Activated CD4-positive, alpha-beta T cell treated with anti-CD3 and anti-CD28 coated beads, Interleukin-2, amount 10 ng/mL, durations not matched to agents 7 days and 5 days (primary cell): ENCODE results near the gene FAS. TPM values are rescaled to one million over a fixed set of nuclear protein-coding genes. Genes with fewer than 3 reads are reported as not detected.

Experiments
- CTCF ChIA-PET: fragments of 350-600 bp; sonication (Branson Sonifier 250); formaldehyde crosslinking; loops from one replicate; lab custom pipeline; 2021; ENCODE audit warnings: antibody characterized with exemption; lab: Charles Lee
- POLR2A ChIA-PET: fragments of 350-600 bp; sonication (Branson Sonifier 250); formaldehyde crosslinking; loops from one replicate; lab custom pipeline; 2021; ENCODE audit warnings: antibody characterized with exemption; lab: Charles Lee
- DNase-seq: peaks from one replicate; pipeline ENCODE4 v3.0.0-alpha.2; 2020
- H3K27ac Mint-ChIP-seq: one replicate; pipeline ENCODE4 v1.8.0; 2021; ENCODE audit warnings: mild to moderate bottlenecking, moderate library complexity, mixed read lengths
- H3K27me3 Mint-ChIP-seq: one replicate; pipeline ENCODE4 v1.8.0; 2021; ENCODE audit warnings: mixed read lengths
- H3K36me3 Mint-ChIP-seq: one replicate; pipeline ENCODE4 v1.8.0; 2021; ENCODE audit warnings: low read depth, mixed read lengths
- H3K4me1 Mint-ChIP-seq: one replicate; pipeline ENCODE4 v1.8.0; 2021; ENCODE audit warnings: mixed read lengths
- H3K4me3 Mint-ChIP-seq: one replicate; pipeline ENCODE4 v1.8.0; 2021; ENCODE audit warnings: mild to moderate bottlenecking, moderate library complexity, mixed read lengths
- H3K9me3 Mint-ChIP-seq: one replicate; pipeline ENCODE4 v1.8.0; 2021; ENCODE audit warnings: mixed read lengths
- total RNA-seq, 2 experiments: library from RNA; stranded (reverse); gene quantifications; one replicate each; pipeline ENCODE4 v1.2.3, GENCODE V29; 2021

FAS gene
- total RNA-seq, 2 experiments from 2014 or later: 62.3 to 65.1 TPM

- ChIA-PET CTCF (interaction anchor here (0.7 to 1.9 kb wide), 4 partner anchors 12 to 188 kb away, joined by 3 to 4 read pairs (median 4); no protein-coding TSS in a partner anchor), POLR2A (interaction anchor here (0.6 kb wide), 1 partner anchor 250 kb away, joined by 3 read pairs; no protein-coding TSS in a partner anchor)
- peaks cover 35% of the 10 kb centered on the region for H3K36me3 Mint-ChIP-seq
Measured at GRCh38 chr10:89025453-89025852, 34.9 kb downstream of the FAS start.

GRCh38 chr10:89029181-89029580 lies 38.6 kb downstream of the FAS start:
- ChIA-PET CTCF (interaction anchor here (0.6 to 2.1 kb wide), 19 partner anchors 9 to 202 kb away, joined by 3 to 12 read pairs (median 4); partner anchors contain the start of gene CH25H), POLR2A (no interaction called here)
- no peaks in the 10 kb centered on the region for H3K9me3 Mint-ChIP-seq

More at GRCh38 chr10:89025453-89025852, 34.9 kb downstream of the FAS start:
- Mint-ChIP-seq H3K27me3 (no peaks in the 10 kb centered on the region), H3K9me3 (peaks cover 5% of the 10 kb centered on the region), H3K4me3 (no peak overlapping the region), H3K27ac (no peak overlapping the region), H3K4me1 (peaks cover 4% of the 10 kb centered on the region)
- DNase-seq: no peak

DNA sequence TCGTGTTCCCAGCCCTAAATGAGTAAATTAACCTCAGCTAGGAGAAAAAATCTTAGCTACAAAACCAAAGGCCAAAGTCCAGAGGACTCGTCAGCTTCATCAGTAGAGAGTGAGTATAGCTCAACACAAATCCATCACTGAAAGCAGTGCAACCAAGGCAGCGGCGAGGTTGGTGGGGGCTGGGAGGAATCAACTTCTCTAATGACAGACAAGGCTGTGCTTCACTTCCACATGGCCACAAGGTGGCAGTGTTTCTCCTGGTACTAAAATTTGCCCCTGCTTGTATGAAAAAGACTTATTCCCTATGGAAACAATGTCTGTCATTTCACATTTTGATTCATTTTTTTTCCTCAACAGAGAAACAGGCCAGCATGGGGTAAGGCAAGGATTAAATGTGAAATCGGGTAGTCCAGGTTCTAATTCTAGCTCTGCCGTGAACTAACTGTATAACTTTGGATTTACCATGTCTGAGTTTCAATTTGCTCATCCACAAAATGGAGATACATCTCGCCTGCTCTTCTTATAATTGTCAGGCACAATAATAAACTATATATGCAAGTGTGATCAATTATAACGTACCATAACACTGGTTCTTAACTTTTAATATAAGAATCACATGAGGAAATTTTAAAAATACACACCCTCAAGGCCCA lies 39.3 kb downstream of the FAS start:
- POLR2A ChIA-PET: interaction anchor here (0.6 kb wide), 1 partner anchor 82 kb away, joined by 8 read pairs; no protein-coding TSS in a partner anchor

More at GRCh38 chr10:89029181-89029580, 38.6 kb downstream of the FAS start:
- H3K36me3 Mint-ChIP-seq: peaks cover 12% of the 10 kb centered on the region
- no peak overlapping the region for H3K27ac Mint-ChIP-seq
- H3K4me1 Mint-ChIP-seq: peaks cover 16% of the 10 kb centered on the region
- no peaks in the 10 kb centered on the region for H3K27me3 Mint-ChIP-seq
- no peak for DNase-seq
- no peak overlapping the region for H3K4me3 Mint-ChIP-seq

DNA sequence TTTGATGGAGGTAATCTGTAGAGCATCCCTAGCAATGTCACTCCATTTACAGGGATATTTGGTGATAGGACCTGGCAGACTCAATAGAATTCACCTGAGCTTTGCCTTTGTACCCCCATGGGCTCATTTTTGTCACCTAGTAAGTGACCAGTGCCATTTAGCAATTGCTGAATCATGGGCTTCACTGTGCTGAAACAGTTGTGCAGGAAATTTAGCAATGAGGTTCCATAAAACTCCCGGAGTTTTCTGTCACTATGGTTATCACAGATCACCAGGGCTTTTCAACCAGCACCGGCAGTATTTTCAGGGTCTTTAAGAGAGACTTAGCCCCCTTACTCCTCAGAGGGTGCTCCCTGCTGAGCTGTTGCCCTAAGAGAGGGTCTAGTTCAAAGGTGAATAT lies 40.2 kb downstream of the FAS start:
- no peak for DNase-seq
- Mint-ChIP-seq H3K9me3 (no peaks in the 10 kb centered on the region), H3K27me3 (no peaks in the 10 kb centered on the region), H3K4me1 (peaks cover 16% of the 10 kb centered on the region), H3K36me3 (peaks cover 5% of the 10 kb centered on the region), H3K27ac (no peak overlapping the region), H3K4me3 (no peak overlapping the region)
- ChIA-PET CTCF (interaction anchor here (0.8 to 2.1 kb wide), 6 partner anchors 9 to 187 kb away, joined by 3 to 12 read pairs (median 10); partner anchors contain the start of gene CH25H), POLR2A (interaction anchor here (0.6 kb wide), 1 partner anchor 81 kb away, joined by 8 read pairs; no protein-coding TSS in a partner anchor)

More for the DNA sequence above, 39.3 kb downstream of the FAS start:
- Mint-ChIP-seq H3K4me3 (no peak overlapping the region), H3K27ac (no peak overlapping the region), H3K27me3 (no peaks in the 10 kb centered on the region), H3K9me3 (no peaks in the 10 kb centered on the region), H3K4me1 (peaks cover 16% of the 10 kb centered on the region), H3K36me3 (peaks cover 8% of the 10 kb centered on the region)
- DNase-seq: peak; percentile 81
- CTCF ChIA-PET: interaction anchor here (0.6 to 2.1 kb wide), 22 partner anchors 8 to 202 kb away, joined by 3 to 12 read pairs (median 4); partner anchors contain the start of gene CH25H

DNA sequence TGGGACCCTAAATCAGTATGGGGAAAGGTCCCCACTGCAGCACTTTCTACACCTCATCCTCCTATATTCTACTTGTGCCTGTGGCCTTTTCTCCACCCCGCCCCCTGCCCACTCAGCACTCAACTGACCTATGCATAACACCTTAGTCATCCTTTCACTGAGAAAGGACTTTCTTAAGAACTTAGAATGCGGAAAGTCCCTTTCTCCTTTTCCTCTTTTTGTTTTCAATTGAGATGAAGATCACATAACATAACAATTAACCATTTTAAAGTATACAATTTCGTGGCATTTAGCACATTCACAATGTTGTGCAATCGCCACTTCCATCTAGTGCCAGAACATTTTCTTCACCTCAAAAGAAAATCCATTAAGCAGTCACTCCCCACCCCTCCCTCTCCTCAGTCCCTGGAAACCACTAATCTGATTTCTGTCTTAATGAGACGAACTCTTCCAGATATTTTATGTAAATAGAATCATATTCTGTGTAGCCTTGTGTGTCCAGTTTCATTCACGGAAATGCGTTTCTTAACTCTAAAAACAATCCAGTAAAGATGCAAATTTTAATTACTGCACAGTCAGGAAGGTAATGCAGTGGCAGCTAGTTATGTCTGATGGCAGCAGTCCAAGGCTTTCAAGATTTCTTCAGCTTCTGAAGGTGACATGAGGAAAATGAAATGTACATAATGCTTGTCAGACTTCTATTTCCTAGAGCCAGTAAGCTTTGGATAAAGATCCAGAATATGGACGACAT lies 41.7 kb downstream of the FAS start:
- DNase-seq: no peak
- ChIA-PET POLR2A (no interaction called here), CTCF (interaction anchor here (1.5 kb wide), 1 partner anchor 44 kb away, joined by 4 read pairs; no protein-coding TSS in a partner anchor)
- Mint-ChIP-seq H3K36me3 (peaks cover 5% of the 10 kb centered on the region), H3K9me3 (no peaks in the 10 kb centered on the region), H3K27ac (no peak overlapping the region), H3K27me3 (no peaks in the 10 kb centered on the region), H3K4me3 (no peak overlapping the region), H3K4me1 (peaks cover 16% of the 10 kb centered on the region)

DNA sequence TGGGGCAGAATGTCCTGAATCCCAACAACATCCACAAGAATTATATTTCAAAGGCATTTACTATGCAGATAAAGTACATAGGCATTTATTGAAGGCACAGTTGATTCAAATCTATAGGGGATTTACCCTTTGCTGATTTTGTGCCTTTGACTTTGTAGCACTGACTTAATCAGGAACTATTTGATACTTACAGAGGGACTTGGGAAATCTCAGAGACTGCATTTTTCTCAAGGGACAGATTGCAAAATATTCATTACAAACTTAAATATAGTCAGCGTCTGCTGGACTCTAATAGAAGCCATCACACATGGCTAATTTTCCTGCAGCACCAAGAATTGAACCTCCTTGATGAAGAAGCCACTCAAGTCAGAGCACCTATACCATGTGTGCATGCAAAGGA lies 44.9 kb downstream of the FAS start:
- H3K27me3 Mint-ChIP-seq: no peaks in the 10 kb centered on the region
- H3K9me3 Mint-ChIP-seq: no peaks in the 10 kb centered on the region
- no peak for DNase-seq
- H3K4me3 Mint-ChIP-seq: no peak overlapping the region
- ChIA-PET POLR2A (no interaction called here), CTCF (no interaction called here)
- no peak overlapping the region for H3K27ac Mint-ChIP-seq
- peaks cover 3% of the 10 kb centered on the region for H3K36me3 Mint-ChIP-seq
- peaks cover 12% of the 10 kb centered on the region for H3K4me1 Mint-ChIP-seq

DNA sequence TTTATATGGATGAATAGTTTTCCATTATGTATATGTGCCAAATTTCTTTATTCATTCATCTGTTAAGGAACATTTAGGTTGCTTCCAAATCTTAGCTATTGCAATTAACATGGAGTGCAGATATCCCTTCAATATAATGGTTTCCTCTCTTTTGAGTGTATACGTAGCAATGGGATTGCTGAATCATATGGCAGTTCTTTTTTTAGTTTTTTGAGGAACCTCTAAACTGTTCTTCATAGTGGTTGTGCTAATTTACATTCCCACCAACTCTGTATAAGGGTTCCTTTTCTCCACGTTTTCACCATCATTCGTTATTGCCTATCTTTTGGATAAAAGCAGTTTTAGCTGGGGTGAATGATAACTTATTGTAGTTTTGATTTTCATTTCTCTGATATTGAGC lies 46.5 kb downstream of the FAS start:
- ChIA-PET POLR2A (no interaction called here), CTCF (interaction anchor here (0.5 to 1.5 kb wide), 3 partner anchors 11 to 444 kb away, joined by 3 to 4 read pairs (median 3); no protein-coding TSS in a partner anchor)
- Mint-ChIP-seq H3K9me3 (no peaks in the 10 kb centered on the region), H3K27ac (no peak overlapping the region), H3K27me3 (no peaks in the 10 kb centered on the region), H3K36me3 (peaks cover 3% of the 10 kb centered on the region), H3K4me3 (no peak overlapping the region), H3K4me1 (peaks cover 6% of the 10 kb centered on the region)
- no peak for DNase-seq

DNA sequence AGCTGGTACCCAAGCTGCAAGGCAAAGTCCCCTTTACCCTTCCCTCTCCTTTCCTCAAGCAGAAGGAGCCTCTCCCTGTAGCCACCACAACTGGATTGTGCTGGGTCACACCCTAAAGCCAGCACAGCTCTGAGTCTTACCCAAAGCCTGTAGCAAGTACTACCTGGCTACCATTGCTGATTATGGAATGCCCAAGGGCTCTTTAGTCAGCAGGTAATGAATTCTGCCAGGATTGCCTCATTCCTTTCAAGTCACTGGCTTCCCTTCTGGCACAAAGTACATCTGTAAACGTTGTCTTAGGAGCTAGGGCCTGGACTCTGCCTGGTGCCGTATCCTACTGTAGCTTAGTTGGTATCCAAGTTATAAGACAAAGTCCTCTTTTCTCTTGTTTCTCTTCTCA lies 52.0 kb downstream of the FAS start:
- no peak for DNase-seq
- POLR2A ChIA-PET: no interaction called here
- Mint-ChIP-seq H3K4me1 (no peaks in the 10 kb centered on the region), H3K9me3 (no peaks in the 10 kb centered on the region), H3K4me3 (no peak overlapping the region), H3K27ac (no peak overlapping the region), H3K36me3 (peaks cover 3% of the 10 kb centered on the region), H3K27me3 (no peaks in the 10 kb centered on the region)
- CTCF ChIA-PET: interaction anchor here (1.2 to 3.1 kb wide), 2 partner anchors 12 to 20 kb away, joined by 3 to 6 read pairs; no protein-coding TSS in a partner anchor

DNA sequence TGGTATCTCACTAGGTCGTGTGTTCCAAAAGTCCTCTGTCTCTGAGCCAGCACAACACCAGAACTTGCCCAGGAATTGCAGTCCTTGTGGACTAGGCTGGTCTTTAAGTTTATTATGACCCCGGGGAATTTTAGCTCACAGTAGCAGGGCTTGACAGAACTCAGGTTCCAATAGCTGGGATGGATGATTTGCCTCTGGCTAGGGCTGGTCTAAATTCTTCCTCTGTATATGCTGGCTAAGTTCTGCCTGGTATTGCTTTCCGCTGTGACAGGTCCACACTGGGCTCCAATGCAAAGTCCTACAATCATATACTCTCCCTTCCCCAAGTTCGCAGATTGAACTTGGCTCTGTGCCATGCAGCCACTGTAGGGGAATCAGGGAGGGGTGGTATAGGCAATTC lies 52.5 kb downstream of the FAS start:
- H3K4me3 Mint-ChIP-seq: no peak overlapping the region
- H3K27ac Mint-ChIP-seq: no peak overlapping the region
- H3K27me3 Mint-ChIP-seq: no peaks in the 10 kb centered on the region
- ChIA-PET CTCF (interaction anchor here (1.2 kb wide), 1 partner anchor 13 kb away, joined by 3 read pairs; no protein-coding TSS in a partner anchor), POLR2A (no interaction called here)
- no peak for DNase-seq
- peaks cover 3% of the 10 kb centered on the region for H3K36me3 Mint-ChIP-seq
- no peaks in the 10 kb centered on the region for H3K9me3 Mint-ChIP-seq
- H3K4me1 Mint-ChIP-seq: no peaks in the 10 kb centered on the region

DNA sequence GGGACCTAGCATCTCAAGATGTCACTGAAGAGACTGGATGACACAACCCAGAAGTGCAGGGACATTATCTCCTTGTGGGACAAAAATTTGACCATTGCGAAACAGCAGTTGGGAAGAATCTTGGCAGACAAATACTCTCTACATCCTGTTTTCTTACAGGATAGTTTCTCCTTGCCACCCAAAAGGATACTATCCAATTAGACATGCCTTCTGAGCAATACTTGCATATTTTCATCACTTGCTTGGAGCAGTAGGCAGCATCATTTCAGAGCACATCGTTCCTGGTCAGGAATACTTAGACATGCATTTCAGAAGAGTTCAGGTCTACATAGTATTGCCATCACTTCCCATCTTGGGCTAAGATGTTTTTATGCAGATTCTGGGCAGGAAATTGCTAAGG lies 56.8 kb downstream of the FAS start:
- POLR2A ChIA-PET: no interaction called here

GRCh38 chr10:89051593-89051992 lies 61.0 kb downstream of the FAS start:
- Mint-ChIP-seq H3K4me3 (no peak overlapping the region), H3K36me3 (no peaks in the 10 kb centered on the region), H3K4me1 (no peaks in the 10 kb centered on the region), H3K9me3 (no peaks in the 10 kb centered on the region), H3K27me3 (peaks cover 2% of the 10 kb centered on the region), H3K27ac (no peak overlapping the region)
- no peak for DNase-seq
- POLR2A ChIA-PET: no interaction called here
- CTCF ChIA-PET: no interaction called here

More for the DNA sequence above, 56.8 kb downstream of the FAS start:
- Mint-ChIP-seq H3K4me1 (no peaks in the 10 kb centered on the region), H3K9me3 (no peaks in the 10 kb centered on the region), H3K36me3 (no peaks in the 10 kb centered on the region), H3K27me3 (peaks cover 2% of the 10 kb centered on the region), H3K4me3 (no peak overlapping the region), H3K27ac (no peak overlapping the region)
- CTCF ChIA-PET: no interaction called here
- DNase-seq: no peak

DNA sequence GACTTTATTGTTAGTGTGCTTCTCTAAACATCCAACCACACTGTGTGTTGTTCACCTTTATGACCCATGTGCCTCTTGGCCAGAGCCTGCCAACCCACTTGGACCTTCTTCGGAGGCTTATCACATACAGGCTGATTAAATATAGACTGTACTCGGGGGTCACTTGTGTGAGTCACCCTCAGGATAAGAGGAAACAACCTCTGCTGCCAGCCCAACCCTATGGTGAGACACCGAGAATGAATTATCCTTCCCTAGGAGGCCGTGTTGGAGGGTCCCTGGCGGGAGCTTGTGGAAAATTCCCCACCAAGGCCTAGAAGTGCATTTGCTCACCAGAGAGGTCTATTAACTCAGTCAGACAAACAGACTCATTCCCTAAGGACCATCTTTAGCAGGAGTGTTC lies 63.0 kb downstream of the FAS start:
- no peak for DNase-seq
- Mint-ChIP-seq H3K36me3 (no peaks in the 10 kb centered on the region), H3K9me3 (no peaks in the 10 kb centered on the region), H3K27ac (no peak overlapping the region), H3K4me3 (no peak overlapping the region), H3K27me3 (peaks cover 2% of the 10 kb centered on the region), H3K4me1 (no peaks in the 10 kb centered on the region)
- POLR2A ChIA-PET: interaction anchor here (0.6 kb wide), 1 partner anchor 293 kb away, joined by 3 read pairs; no protein-coding TSS in a partner anchor
- CTCF ChIA-PET: no interaction called here
